ENCODE data around the gene ACTL8.

- TF ChIP-seq CTCF (IDR thresholded peaks at IDR 0.05; ENCODE audit: poor library complexity): no peak
- TF ChIP-seq EZH2 (IDR thresholded peaks at IDR 0.05; ENCODE audit: borderline replicate concordance): no peak
- no peak for TF ChIP-seq EZH2phosphoT487 (IDR thresholded peaks at IDR 0.05; ENCODE audit: low read depth, severe bottlenecking, unreplicated experiment)
Observed at GRCh38 chr1:17820198-17820597, 65.1 kb downstream of the ACTL8 start.
